Kidney (tissue), 22 donors: ENCODE results near the gene NUDT16. TPM values are rescaled to one million over a fixed set of nuclear protein-coding genes. Genes with fewer than 3 reads are reported as not detected.

ENCODE experiments used
- DNase-seq, 5 donors: peaks; one replicate each; pipeline ENCODE4 v3.0.0-alpha.2; 2013 to 2020
- FAIRE-seq: peaks from 2 replicates; lab custom pipeline; 2012; peaks lifted over from hg19 to GRCh38; lab: Jason Lieb, UNC
- H3K27ac ChIP-seq, 2 donors: one replicate each; pipeline ENCODE4 v1.7.0; 2013; ENCODE audit warnings: low read depth in 2 of 2, low read length in 2 of 2, inconsistent platforms in 1 of 2
- H3K27me3 ChIP-seq: one replicate; pipeline ENCODE4 v1.7.1; 2013; ENCODE audit warnings: low read length, inconsistent platforms; ENCODE audit not compliant: control insufficient read depth, insufficient read depth
- H3K36me3 ChIP-seq, 3 donors: one replicate each; pipeline versions ENCODE4 v1.7.0 to v1.7.1; 2013; ENCODE audit warnings: low read length in 3 of 3, control low read depth in 1 of 3, inconsistent platforms in 1 of 3; ENCODE audit not compliant: insufficient read depth in 3 of 3, control insufficient read depth in 2 of 3
- H3K4me1 ChIP-seq, 3 donors: one replicate each; pipeline versions ENCODE4 v1.7.0 to v1.7.1; 2013; ENCODE audit warnings: low read length in 3 of 3, inconsistent platforms in 1 of 3, low read depth in 1 of 3; ENCODE audit not compliant: control insufficient read depth in 2 of 3, insufficient read depth in 2 of 3
- H3K4me3 ChIP-seq, 3 donors: one replicate each; pipeline versions ENCODE4 v1.7.0 to v1.8.1; 2013; ENCODE audit warnings: low read length in 3 of 3, control low read depth in 1 of 3, inconsistent platforms in 1 of 3
- H3K9ac ChIP-seq, 3 donors: one replicate each; pipeline versions ENCODE4 v1.7.0 to v1.7.1; 2013; ENCODE audit warnings: low read length in 3 of 3, control low read depth in 1 of 3, inconsistent platforms in 1 of 3
- H3K9me3 ChIP-seq, 3 donors: one replicate each; pipeline versions ENCODE4 v1.7.0 to v1.7.1; 2013; ENCODE audit warnings: low read length in 3 of 3, control low read depth in 1 of 3, inconsistent platforms in 1 of 3; ENCODE audit not compliant: control insufficient read depth in 2 of 3, insufficient read depth in 1 of 3
- intact Hi-C: fragments of 100-400 bp; cut with DNase I; formaldehyde crosslinking; loops from one replicate; pipeline ENCODE4 v1.11.1; 2022
- long read RNA-seq, 10 donors: library from polyadenylated mRNA in 1 of 10; unstranded in 1 of 10; transcript quantifications; one replicate each; pipeline ENCODE4 v2.0.0 and lab custom pipeline, GENCODE V29; 2021 to 2026
- polyA plus RNA-seq: library from polyadenylated mRNA; stranded (reverse); fragments of 350-450 nt; fragmentation: Illumina TruSeq; extraction: RNeasy Lipid Tissue Mini Kit (QIAGEN cat#74804); gene quantifications from one replicate; pipeline ENCODE4 v1.2.3, GENCODE V29; 2014; ENCODE audit warnings: low read depth, low replicate concordance; ENCODE audit not compliant: insufficient read depth
- total RNA-seq: library from RNA; stranded (reverse); fragmentation: NEBNext Ultra II Directional; extraction: Animal tissue kit (Norgen Biotek cat#: 25700); gene quantifications from one replicate; pipeline ENCODE4 v1.2.1, GENCODE V29; 2021
- TF ChIP-seq, protein P1 (sequence below): IDR thresholded peaks from 3 replicates; pipeline ENCODE4 v1.5.1; 2012; ENCODE audit warnings: mild to moderate bottlenecking, moderate library complexity, borderline replicate concordance; ENCODE audit not compliant: insufficient read depth; ENCODE audit errors: extremely low read depth
- donor health status: control.
- donor health status: control.
- donor health status: control.
- donor health status: control.
- donor health status: control.
- donor health status: DM: yes; HTN: yes; CAD: no.
- donor health status: Normal renal cell carcinoma (clear cell type).

NUDT16 gene
- total RNA-seq, result 40.1 TPM
- polyA plus RNA-seq, result 43.2 TPM
- long read RNA-seq, donor 1, full-length matches to known transcripts, result 12 of 19 reads
- long read RNA-seq, donor 1, partial matches to known transcripts, result 7 of 19 reads
- long read RNA-seq, donor 1, other reads (novel, unspliced or antisense), result 0 of 19 reads
- long read RNA-seq, donor 2, full-length matches to known transcripts, result 22 of 38 reads
- long read RNA-seq, donor 2, partial matches to known transcripts, result 16 of 38 reads
- long read RNA-seq, donor 2, other reads (novel, unspliced or antisense), result 0 of 38 reads
- long read RNA-seq, donor 3, full-length matches to known transcripts, result 22 of 37 reads
- long read RNA-seq, donor 3, partial matches to known transcripts, result 15 of 37 reads
- long read RNA-seq, donor 3, other reads (novel, unspliced or antisense), result 0 of 37 reads
- long read RNA-seq, donor 4, full-length matches to known transcripts, result 11 of 11 reads
- long read RNA-seq, donor 4, partial matches to known transcripts, result 0 of 11 reads
- long read RNA-seq, donor 4, other reads (novel, unspliced or antisense), result 0 of 11 reads
- long read RNA-seq, donor 5, full-length matches to known transcripts, result 1 of 1 reads
- long read RNA-seq, donor 5, partial matches to known transcripts, result 0 of 1 reads
- long read RNA-seq, donor 5, other reads (novel, unspliced or antisense), result 0 of 1 reads
- long read RNA-seq, donor 6, full-length matches to known transcripts, result 14 of 28 reads
- long read RNA-seq, donor 6, partial matches to known transcripts, result 14 of 28 reads
- long read RNA-seq, donor 6, other reads (novel, unspliced or antisense), result 0 of 28 reads
- long read RNA-seq, donor 7, full-length matches to known transcripts, result 17 of 30 reads
- long read RNA-seq, donor 7, partial matches to known transcripts, result 0 of 30 reads
- long read RNA-seq, donor 7, other reads (novel, unspliced or antisense), result 13 of 30 reads
- long read RNA-seq, donor 8, full-length matches to known transcripts, result 21 of 27 reads
- long read RNA-seq, donor 8, partial matches to known transcripts, result 6 of 27 reads
- long read RNA-seq, donor 8, other reads (novel, unspliced or antisense), result 0 of 27 reads
- long read RNA-seq, donor 9, full-length matches to known transcripts, result 12 of 18 reads
- long read RNA-seq, donor 9, partial matches to known transcripts, result 6 of 18 reads
- long read RNA-seq, donor 9, other reads (novel, unspliced or antisense), result 0 of 18 reads
- long read RNA-seq, donor 10, full-length matches to known transcripts, result 13 of 34 reads
- long read RNA-seq, donor 10, partial matches to known transcripts, result 21 of 34 reads
- long read RNA-seq, donor 10, other reads (novel, unspliced or antisense), result 0 of 34 reads

DNA sequence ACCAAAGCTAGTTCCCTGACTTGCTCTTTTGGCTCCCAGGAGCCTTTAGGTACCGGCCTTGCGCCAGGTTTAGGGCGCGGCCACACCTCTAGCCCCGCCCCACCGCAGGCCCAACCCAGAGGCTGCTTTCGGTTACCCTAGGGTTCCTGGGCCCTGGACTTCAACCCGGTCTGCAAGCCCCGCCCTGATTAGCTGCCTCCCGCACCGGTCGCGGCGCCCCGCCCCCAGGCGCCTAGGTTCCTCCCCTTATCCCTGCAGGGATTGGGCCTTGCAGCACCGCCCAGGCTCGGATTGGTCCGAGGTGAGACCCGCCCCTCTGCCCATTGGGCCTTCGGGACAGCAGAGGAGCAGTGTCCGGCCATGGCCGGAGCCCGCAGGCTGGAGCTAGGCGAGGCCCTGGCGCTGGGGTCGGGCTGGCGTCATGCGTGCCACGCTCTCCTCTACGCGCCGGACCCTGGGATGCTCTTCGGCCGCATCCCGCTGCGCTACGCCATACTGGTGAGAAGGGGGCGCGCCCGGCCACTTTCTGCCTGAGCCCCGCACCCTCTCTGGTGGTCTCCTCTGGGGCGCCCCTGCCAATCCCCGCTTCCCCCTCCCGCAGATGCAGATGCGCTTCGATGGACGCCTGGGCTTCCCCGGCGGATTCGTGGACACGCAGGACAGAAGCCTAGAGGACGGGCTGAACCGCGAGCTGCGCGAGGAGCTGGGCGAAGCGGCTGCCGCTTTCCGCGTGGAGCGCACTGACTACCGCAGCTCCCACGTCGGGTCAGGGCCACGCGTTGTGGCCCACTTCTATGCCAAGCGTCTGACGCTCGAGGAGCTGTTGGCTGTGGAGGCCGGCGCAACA, at the start of gene NUDT16:
NUDT16 (plus strand) TSS at position 330 of the 847 bp plus-strand sequence; CDS start at position 361, 31 bp downstream.
- peak within 1 kb of the TSS; percentile 78 to 93 (median 92) for H3K9ac ChIP-seq
- peaks cover 6 to 12% (median 7%) of the 10 kb centered on the region in 3 donors for H3K36me3 ChIP-seq
- peak; percentile 99 to 100 (median 99) for DNase-seq
- H3K4me3 ChIP-seq, result peak within 1 kb of the TSS; percentile 90 to 93 (median 90)
- peaks cover 0 to 23% (median 20%) of the 10 kb centered on the region in 3 donors for H3K4me1 ChIP-seq
- TF ChIP-seq, protein P1, sequence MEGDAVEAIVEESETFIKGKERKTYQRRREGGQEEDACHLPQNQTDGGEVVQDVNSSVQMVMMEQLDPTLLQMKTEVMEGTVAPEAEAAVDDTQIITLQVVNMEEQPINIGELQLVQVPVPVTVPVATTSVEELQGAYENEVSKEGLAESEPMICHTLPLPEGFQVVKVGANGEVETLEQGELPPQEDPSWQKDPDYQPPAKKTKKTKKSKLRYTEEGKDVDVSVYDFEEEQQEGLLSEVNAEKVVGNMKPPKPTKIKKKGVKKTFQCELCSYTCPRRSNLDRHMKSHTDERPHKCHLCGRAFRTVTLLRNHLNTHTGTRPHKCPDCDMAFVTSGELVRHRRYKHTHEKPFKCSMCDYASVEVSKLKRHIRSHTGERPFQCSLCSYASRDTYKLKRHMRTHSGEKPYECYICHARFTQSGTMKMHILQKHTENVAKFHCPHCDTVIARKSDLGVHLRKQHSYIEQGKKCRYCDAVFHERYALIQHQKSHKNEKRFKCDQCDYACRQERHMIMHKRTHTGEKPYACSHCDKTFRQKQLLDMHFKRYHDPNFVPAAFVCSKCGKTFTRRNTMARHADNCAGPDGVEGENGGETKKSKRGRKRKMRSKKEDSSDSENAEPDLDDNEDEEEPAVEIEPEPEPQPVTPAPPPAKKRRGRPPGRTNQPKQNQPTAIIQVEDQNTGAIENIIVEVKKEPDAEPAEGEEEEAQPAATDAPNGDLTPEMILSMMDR, result no peak
- intact Hi-C loops, result no loop called here
- peak; percentile 98 for FAIRE-seq
- H3K9me3 ChIP-seq, result no peaks in the 10 kb centered on the region
- no peaks in the 10 kb centered on the region for H3K27me3 ChIP-seq
- peak within 1 kb of the TSS; percentile 91 to 93 for H3K27ac ChIP-seq

DNA sequence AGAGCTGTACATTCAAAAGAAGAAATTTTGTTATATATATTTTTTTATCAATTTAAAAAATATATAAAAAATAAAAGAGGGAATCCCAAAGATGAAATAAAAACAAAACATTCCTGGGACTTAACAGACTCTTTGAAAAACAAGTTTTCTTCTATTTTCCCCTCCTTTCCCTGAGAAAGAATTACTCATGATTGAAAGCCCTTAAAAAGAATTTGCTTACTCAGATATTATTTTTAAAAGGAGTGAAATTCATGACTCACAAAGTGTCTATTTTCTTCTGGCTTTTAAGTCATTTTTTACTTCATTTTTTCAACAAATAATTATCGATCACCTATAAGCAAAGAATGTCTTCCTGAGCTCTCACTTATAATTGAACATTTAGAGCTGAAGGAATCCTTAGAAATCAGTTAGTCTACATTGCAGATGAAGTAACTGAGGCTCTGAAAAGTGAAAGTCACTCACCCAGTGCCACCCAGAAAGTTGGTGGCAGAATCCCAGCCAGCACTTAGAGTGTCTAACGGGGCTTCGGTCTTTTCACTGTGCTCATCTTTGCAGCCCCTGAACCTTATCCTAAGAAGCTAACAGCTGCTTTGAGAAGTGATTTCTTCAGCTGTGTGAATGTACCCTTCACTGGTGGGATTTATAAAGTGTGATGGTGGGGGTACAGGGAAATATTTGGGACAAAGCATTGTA, 42.5 kb upstream of the NUDT16 start:
- FAIRE-seq, result peak; percentile 33
- TF ChIP-seq, protein P1, result no peak
- Histone ChIP-seq H3K4me1 (no peaks in the 10 kb centered on the region), H3K9me3 (peaks cover 0 to 4% (median 0%) of the 10 kb centered on the region in 3 donors), H3K27me3 (no peaks in the 10 kb centered on the region), H3K4me3 (no peak overlapping the region), H3K36me3 (no peaks in the 10 kb centered on the region), H3K9ac (no peak overlapping the region), H3K27ac (no peak overlapping the region)
- no peak for DNase-seq
- intact Hi-C loops, result no loop called here
